CD4-positive, alpha-beta T cell treated with Interleukin-15 for 1 hour (primary cell): ENCODE results near the gene ZNF581.

Source experiments
- DNase-seq: peaks from one replicate; pipeline ENCODE4 v3.0.0-alpha.2; 2020

The ZNF581 gene

GRCh38 chr19:55633861-55634260, 9.6 kb upstream of the ZNF581 start:
- DNase-seq: no peak

DNA sequence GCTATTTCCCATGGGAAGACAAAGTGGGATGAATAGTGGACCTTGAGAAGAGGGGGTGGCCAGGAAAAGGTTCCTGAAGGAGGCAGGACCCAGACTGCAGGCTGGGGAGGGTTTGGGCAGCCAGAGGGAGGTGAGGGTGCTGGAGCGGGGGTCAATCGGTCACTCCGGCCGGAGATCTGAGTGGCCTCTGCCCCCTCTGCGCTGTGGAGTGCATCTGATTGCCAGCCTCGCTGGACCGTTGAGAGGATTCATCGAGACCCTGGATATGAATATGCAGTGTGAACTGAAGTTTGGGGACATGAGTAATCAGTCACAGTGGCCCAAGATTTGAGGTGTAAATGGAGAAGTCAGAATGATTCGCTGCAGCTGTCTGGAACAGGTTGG, 8.1 kb upstream of the ZNF581 start:
- no peak for DNase-seq

- DNase-seq: no peak
These were observed 7.5 kb upstream of the ZNF581 start for GRCh38 chr19:55635856-55636440.

- no peak for DNase-seq
These were observed 6.7 kb upstream of the ZNF581 start for GRCh38 chr19:55636723-55637122.

GRCh38 chr19:55637534-55637933, 5.9 kb upstream of the ZNF581 start:
- no peak for DNase-seq

DNA sequence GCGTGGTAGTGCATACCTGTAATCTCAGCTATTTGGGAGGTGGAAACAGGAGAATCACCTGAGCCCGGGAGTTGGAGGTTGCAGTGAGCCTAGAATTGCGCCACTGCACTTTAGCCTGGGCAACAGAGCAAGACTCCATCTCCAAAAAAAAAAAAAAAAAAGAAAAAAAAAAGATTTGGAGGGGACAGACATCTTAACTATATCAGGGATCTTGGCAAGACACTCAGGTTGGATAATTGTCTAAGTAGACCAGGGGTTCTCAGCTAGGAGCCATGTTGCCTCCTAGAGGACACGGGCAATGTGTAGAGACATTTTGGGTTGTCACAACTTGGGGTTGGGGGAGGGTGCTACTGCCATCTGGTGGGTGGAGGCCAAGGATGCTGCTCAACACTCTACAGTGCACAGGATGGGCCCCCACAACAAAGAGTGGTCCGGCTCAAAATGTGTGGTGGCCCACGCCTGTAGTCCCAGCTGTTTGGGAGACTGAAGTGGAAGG, 4.5 kb upstream of the ZNF581 start:
- peak; percentile 67 for DNase-seq

- DNase-seq: peak; percentile 84
These were observed 3.3 kb upstream of the ZNF581 start for GRCh38 chr19:55640043-55640576.

DNA sequence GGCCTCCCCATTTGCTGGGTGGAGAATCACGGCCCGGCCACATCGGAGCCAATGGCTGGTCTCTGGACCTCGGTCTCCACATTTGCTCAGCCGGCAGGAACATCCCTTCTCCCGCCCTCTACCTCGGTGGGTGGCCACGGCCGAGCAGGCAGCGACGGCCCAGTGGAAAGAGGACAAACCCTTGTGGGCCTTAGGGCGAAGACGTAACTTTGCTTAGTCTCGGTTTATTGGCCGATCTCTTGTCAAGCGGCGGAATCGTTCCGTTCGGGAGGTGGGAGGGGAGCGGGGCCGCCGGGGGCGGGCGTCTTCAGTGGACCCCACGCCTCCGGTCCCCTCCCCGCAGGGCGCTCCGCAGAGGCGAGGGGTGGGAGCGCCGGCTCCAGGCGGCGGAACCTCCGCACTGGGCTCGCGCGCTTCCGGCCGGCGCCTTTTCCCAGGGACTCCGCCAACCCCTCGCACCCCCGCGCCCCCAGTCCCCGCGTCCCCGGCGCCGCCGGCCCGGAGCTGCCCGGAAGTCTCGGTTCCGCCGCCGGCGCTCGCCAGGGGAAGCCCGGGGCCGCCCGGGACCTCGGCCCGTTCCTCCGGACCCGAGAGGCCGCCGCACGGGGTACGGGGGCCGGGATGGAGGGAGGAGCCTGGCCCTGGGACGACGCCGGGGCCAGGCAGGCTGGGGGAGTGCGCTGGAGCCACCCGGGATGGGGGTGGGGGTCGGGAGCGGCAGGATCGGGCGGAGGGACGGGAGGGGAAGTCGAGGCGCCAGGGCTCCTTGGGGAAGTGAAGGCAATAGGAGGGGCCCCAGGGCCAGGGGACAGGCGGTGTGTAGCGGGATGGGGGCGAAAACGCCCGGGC, 2.6 kb upstream of the ZNF581 start, which contains the start of gene ZNF580:
Gene ZNF580 (plus strand): TSS at position 426 of the 849 bp plus-strand sequence. CDS start 1,507 bp downstream, outside the sequence.
- peak; percentile 46 for DNase-seq

DNA sequence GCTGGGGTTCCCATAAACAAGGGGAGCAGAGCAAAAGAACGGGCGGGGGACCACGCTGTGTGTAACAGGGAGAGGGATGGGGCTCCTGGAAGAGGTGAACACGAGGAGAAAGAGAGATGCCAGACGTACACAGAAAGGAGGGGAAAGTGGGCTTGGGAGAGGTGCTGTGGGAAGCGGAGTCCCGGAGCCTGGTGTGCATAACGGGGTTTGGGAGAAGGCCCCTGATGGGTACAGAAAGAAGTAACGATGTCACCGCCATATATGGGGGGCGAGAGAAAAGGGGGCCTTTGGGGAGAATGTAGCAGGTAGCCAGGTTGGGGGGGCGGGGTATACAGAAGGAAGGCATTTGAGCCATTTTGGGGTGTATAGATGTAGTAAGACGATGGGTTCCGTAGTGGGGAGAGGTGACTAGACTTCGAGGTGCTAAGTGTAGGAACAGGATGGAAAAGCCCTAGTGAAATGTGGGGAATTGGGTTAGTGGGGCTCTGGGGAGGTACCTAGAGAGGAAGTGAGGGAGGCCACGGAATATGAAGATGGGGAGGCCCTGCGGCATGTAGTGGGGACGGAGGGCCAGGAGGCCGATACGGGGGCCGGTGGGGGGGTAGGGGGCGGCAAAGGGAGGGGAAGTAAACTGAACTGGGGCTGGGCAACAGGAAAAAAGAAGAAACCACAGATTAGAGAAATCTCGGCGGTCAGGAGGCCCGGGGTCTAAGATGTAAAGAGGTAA, 1.9 kb upstream of the ZNF581 start:
- DNase-seq: no peak

- DNase-seq: no peak
These were observed 1.1 kb upstream of the ZNF581 start for GRCh38 chr19:55642153-55643002.

- DNase-seq: no peak
These were observed 383 bp downstream of the ZNF581 start for GRCh38 chr19:55643887-55644176.

DNA sequence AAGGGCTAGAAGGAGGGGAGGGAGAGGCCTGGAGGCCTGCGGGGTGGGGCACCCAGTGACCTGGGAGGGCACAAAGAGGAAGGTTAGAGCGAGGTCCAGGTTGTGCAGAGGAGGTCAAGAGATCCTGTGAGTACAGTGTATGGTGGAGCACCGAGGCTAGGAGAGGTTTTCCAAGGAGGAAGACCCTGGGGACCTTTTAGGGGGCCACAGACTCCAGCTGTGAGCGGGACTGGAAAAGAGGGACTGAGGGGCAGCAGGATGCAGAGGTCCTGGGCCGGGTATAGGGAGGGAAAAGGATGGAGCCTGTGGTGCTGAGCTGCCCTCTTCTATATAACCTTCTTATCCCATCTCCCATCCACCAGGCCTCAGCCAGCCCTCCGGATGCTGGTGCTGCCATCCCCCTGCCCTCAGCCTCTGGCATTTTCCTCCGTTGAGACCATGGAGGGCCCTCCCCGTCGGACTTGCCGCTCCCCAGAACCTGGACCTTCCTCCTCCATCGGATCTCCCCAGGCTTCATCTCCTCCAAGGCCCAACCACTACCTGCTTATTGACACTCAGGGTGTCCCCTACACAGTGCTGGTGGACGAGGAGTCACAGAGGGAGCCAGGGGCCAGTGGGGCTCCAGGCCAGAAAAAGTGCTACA, 863 bp downstream of the ZNF581 start:
- DNase-seq: no peak

DNA sequence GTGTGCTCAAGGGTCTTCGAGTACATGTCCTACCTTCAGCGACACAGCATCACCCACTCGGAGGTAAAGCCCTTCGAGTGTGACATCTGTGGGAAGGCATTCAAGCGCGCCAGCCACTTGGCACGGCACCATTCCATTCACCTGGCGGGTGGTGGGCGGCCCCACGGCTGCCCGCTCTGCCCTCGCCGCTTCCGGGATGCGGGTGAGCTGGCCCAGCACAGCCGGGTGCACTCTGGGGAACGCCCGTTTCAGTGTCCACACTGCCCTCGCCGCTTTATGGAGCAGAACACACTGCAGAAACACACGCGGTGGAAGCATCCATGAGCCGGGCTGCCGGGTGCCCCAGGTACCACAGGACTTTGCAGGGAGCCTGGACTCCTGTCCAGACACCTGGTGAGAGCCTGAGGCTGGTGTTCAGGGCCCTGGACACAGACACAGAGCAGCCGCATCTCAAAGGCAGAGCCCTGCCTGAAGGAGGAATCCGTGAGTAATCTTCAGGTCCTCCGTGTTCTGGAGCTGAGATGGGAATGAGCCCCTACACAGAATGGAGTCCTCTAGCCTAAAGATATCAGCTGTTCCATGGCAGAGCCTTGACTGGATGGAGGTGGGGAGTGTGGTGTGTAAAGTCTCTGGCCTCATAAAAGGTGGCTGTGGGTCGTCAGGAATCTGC, 1.5 kb downstream of the ZNF581 start:
- DNase-seq: no peak

GRCh38 chr19:55645512-55645881, 2.0 kb downstream of the ZNF581 start:
- DNase-seq: no peak

DNA sequence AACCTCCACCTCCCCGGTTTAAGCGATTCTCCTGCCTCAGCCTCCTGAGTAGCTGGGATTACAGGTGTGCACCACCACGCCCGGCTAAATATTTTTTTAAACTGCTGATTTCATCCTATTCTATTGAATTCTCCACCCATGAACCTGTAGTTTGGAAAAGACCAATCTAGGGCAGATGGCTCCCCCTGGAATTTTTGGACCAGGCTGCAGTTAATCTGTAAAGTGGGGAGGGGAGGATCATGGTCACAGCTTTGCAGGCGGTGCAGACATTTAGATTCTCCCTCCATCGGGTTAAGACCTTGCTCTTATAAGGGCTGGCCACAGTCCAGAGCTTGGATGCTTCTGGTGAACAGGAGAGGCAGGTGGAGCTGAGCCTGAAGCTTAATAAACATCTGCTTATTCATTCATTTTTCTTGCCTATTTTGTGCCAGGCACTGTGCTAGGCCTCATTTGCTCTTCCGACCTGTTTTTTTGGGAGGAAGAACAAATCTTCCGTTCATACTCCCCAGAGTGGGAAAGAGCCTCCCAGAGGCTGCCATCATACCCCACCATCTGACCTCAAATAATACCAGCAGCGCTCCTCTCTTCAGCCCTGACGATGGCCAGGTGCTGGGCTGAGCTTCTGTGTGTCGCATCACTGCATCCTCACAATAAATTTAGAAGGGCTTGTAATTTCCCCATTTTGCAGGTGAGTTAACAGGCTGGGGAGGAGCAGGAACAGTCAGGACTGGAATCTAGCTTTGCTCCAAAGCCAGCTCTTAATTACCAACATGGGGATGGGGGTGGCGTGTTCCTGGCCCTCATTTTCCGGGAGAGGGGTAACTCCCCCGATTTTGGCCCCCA, 3.7 kb downstream of the ZNF581 start:
- DNase-seq: no peak

- peak; percentile 48 for DNase-seq
These were observed 4.5 kb downstream of the ZNF581 start, which contains the start of gene CCDC106 for GRCh38 chr19:55647732-55648584. Gene CCDC106, plus strand, starts transcription at chr19:55648212. Its CDS starts 835 bp downstream, at chr19:55649047.

DNA sequence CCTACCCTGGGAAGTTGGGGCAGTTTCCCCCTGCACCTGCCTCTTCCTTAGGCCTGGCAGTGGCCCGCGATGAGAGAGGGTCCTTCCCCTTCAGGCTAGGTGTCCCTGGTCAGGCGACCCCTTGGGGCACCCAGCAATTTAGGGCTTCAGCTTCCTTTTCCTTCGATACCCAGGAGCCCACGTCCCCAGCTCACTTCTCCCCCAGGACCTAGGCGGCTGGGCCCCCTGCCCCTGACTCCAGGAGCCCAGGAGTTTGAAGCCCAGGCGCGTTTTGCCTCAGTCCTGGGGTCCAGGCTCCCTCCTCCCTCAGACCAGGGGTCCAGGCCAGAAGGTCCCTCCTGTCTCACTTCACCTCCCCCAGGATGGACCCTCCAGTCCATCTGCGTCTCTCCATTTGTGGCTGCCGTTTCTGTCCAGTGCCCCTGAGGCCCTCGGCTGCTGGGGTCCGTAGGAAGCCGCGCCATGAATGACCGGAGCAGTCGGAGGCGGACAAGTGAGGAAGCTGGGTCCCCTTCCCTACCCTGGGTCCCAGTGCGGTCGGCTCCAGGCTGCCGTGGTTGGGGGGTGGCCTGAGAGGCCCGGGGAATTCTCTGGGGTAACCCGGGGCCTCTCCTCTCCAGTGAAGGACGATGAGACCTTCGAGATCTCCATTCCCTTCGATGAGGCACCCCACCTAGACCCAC, 5.3 kb downstream of the ZNF581 start:
- DNase-seq: no peak

- no peak for DNase-seq
These were observed 6.0 kb downstream of the ZNF581 start for GRCh38 chr19:55649268-55650125.
